DOHH2 (cell line): ENCODE data around the gene SF3A2.

Source experiments
- H3F3A ChIP-seq: fragments of 200-600 bp; sonication (generic), shearing (Covaris generic); 2 replicates; pipeline ENCODE4 v1.6.0; 2016; ENCODE audit warnings: antibody characterized with exemption, mild to moderate bottlenecking; ENCODE audit not compliant: control insufficient read depth, insufficient read depth
- H3K27ac ChIP-seq: fragments of 200-600 bp; sonication (generic); 2 replicates; pipeline ENCODE4 v1.5.1; 2014; ENCODE audit warnings: low read depth, mild to moderate bottlenecking, low read length, moderate library complexity
- H3K27me3 ChIP-seq: fragments of 200-600 bp; sonication (generic); 2 replicates; pipeline ENCODE4 v1.6.1; 2014; ENCODE audit warnings: mild to moderate bottlenecking, low read length, mixed read lengths; ENCODE audit not compliant: control insufficient read depth
- H3K36me3 ChIP-seq: fragments of 200-600 bp; sonication (generic); 2 replicates; pipeline ENCODE4 v1.6.1; 2014; ENCODE audit warnings: mild to moderate bottlenecking, low read length, moderate library complexity, mixed read lengths; ENCODE audit not compliant: control insufficient read depth
- H3K4me1 ChIP-seq: fragments of 200-600 bp; sonication (generic); 2 replicates; pipeline ENCODE4 v1.6.1; 2014; ENCODE audit warnings: mild to moderate bottlenecking, low read length, mixed read lengths; ENCODE audit not compliant: control insufficient read depth
- H3K4me2 ChIP-seq: fragments of 200-600 bp; sonication (generic); 2 replicates; pipeline ENCODE4 v1.6.0; 2014; ENCODE audit warnings: mild to moderate bottlenecking, low read length, moderate library complexity
- H3K4me3 ChIP-seq: fragments of 200-600 bp; sonication (generic); 2 replicates; pipeline ENCODE4 v1.5.1; 2014; ENCODE audit warnings: mild to moderate bottlenecking, low read length, mixed read lengths
- H3K79me2 ChIP-seq: fragments of 200-600 bp; sonication (generic); 2 replicates; pipeline ENCODE4 v1.6.1; 2014; ENCODE audit warnings: mild to moderate bottlenecking, low read length, mixed read lengths; ENCODE audit not compliant: control insufficient read depth
- H3K9me2 ChIP-seq: fragments of 200-600 bp; sonication (generic); replicated peaks from 2 replicates; pipeline ENCODE4 v1.6.1; 2014; ENCODE audit warnings: mild to moderate bottlenecking, low read length, mixed read lengths; ENCODE audit not compliant: control insufficient read depth
- H3K9me3 ChIP-seq: fragments of 200-600 bp; sonication (generic); 2 replicates; pipeline ENCODE4 v1.6.1; 2014; ENCODE audit warnings: antibody characterized with exemption, low read length, mixed read lengths; ENCODE audit not compliant: control insufficient read depth, insufficient read depth
- H4K20me1 ChIP-seq: fragments of 200-600 bp; sonication (generic); 2 replicates; pipeline ENCODE4 v1.6.0; 2014; ENCODE audit warnings: low read depth, mild to moderate bottlenecking, antibody characterized with exemption, low read length, moderate library complexity; ENCODE audit not compliant: control insufficient read depth, insufficient read depth
- EZH2phosphoT487 ChIP-seq: fragments of 200-600 bp; sonication (generic); IDR thresholded peaks from 2 replicates; pipeline ENCODE4 v1.6.1; 2017; ENCODE audit warnings: borderline replicate concordance, mild to moderate bottlenecking, antibody characterized with exemption, low read length, moderate library complexity, mixed read lengths
- TF ChIP-seq, protein P1 (sequence below): fragments of 200-600 bp; sonication (generic); IDR thresholded peaks from one replicate; pipeline ENCODE4 v1.5.1; 2014; ENCODE audit warnings: antibody characterized with exemption, mild to moderate bottlenecking, low read depth, low read length; ENCODE audit not compliant: poor library complexity, severe bottlenecking

The SF3A2 gene

DNA sequence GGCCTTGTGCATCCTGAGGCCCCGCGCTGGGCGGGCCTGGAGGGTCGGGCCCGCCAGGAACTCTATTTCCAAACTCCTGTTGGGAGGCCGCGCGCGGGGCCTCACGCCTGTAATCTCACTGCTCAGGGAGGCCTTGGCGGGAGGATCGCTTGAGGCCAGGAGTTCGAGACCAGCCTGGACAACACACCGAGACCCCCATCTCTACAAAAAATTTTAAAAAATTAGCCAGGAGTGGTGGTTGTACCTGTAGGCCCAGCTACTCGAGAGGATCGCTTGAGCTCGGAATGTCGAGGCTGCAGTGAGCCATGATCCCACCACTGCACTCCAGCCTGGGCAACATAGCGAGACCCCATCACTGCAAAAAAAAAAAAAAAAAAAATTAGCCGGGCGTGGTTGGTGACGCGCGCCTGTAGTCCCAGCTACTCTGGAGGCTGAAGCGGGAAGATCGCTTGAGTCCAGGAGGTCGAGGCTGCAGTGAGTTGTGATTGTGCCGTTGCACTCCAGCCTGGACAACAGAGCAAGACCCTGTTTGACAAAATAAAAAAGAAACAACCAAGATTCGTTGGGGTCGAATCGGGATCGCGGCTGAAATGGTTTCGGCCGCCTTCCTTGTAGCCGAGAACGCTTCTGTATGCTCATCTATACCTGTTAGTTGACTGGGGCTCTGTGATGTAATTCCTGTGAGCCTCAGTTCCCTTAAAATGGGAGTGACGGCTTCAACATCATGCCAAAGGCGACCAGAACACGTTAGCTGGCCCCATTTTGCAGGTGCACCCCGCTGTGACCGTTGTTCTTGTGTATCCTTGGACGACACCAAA is 636 bp downstream of the SF3A2 start:
- Histone ChIP-seq H4K20me1 (peaks cover 39% of the 10 kb centered on the region), H3K9me3 (no peaks in the 10 kb centered on the region), H3F3A (no peaks in the 10 kb centered on the region), H3K27ac (peak overlapping the region; percentile 77), H3K4me1 (peaks cover 63% of the 10 kb centered on the region), H3K36me3 (peaks cover 89% of the 10 kb centered on the region), H3K4me3 (peak overlapping the region; percentile 97), H3K4me2 (peak overlapping the region; percentile 88), H3K9me2 (no peaks in the 10 kb centered on the region), H3K27me3 (no peaks in the 10 kb centered on the region), H3K79me2 (peaks cover 95% of the 10 kb centered on the region)
- no peak for TF ChIP-seq EZH2phosphoT487
- TF ChIP-seq, protein P1, sequence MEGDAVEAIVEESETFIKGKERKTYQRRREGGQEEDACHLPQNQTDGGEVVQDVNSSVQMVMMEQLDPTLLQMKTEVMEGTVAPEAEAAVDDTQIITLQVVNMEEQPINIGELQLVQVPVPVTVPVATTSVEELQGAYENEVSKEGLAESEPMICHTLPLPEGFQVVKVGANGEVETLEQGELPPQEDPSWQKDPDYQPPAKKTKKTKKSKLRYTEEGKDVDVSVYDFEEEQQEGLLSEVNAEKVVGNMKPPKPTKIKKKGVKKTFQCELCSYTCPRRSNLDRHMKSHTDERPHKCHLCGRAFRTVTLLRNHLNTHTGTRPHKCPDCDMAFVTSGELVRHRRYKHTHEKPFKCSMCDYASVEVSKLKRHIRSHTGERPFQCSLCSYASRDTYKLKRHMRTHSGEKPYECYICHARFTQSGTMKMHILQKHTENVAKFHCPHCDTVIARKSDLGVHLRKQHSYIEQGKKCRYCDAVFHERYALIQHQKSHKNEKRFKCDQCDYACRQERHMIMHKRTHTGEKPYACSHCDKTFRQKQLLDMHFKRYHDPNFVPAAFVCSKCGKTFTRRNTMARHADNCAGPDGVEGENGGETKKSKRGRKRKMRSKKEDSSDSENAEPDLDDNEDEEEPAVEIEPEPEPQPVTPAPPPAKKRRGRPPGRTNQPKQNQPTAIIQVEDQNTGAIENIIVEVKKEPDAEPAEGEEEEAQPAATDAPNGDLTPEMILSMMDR, result no peak

DNA sequence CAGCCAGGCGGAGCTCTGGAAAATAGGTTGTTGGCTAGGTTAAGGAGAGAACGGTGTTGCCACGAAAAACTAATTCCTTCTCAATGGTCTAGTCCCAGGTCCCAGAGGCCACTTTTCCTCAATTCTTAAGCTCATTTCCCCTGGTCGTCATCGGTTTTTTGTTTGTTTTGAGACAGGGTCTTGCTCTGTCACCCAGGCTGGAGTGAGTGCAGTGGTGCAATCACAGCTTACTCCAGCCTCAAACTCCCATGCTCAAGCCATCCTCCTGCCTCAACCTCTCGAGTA is 1.2 kb downstream of the SF3A2 start:
- H3K27me3 ChIP-seq, result no peaks in the 10 kb centered on the region
- H3K4me2 ChIP-seq, result peak overlapping the region; percentile 88
- no peak for TF ChIP-seq EZH2phosphoT487
- TF ChIP-seq, protein P1, result no peak
- no peaks in the 10 kb centered on the region for H3F3A ChIP-seq
- H4K20me1 ChIP-seq, result peaks cover 39% of the 10 kb centered on the region
- peak overlapping the region; percentile 77; the same call in 1 of the 2 replicates for H3K27ac ChIP-seq
- H3K9me3 ChIP-seq, result no peaks in the 10 kb centered on the region
- H3K4me3 ChIP-seq, result peak overlapping the region; percentile 97
- no peaks in the 10 kb centered on the region for H3K9me2 ChIP-seq
- H3K4me1 ChIP-seq, result peaks cover 63% of the 10 kb centered on the region
- peaks cover 89% of the 10 kb centered on the region for H3K36me3 ChIP-seq
- peaks cover 95% of the 10 kb centered on the region for H3K79me2 ChIP-seq

DNA sequence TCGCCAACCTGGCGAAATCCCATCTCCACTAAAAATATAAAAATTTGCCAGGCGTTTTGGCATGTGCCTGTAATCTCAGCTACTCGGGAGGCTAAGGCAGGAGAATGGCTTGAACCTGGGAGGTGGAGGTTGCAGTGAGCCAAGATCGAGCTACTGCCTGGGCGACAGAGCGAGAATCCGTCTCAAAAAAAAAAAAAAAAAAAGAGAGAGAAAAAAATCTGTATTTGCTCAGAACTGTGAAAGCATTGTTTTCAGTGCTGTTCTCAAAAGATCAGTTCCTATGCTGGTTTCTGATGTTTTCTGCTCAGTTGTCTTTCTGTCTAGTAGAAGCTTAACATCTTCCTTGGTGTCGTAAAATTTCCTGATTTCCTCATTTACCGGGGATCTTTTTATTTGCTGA is 2.5 kb downstream of the SF3A2 start:
- Histone ChIP-seq H3K79me2 (peaks cover 95% of the 10 kb centered on the region), H3K9me2 (no peaks in the 10 kb centered on the region), H3K4me2 (peak overlapping the region; percentile 88), H3K9me3 (no peaks in the 10 kb centered on the region), H3K4me3 (peak overlapping the region; percentile 97), H3K4me1 (peaks cover 49% of the 10 kb centered on the region), H3K36me3 (peaks cover 89% of the 10 kb centered on the region), H3F3A (no peaks in the 10 kb centered on the region), H3K27ac (peak overlapping the region; percentile 23), H4K20me1 (peaks cover 44% of the 10 kb centered on the region), H3K27me3 (no peaks in the 10 kb centered on the region)
- TF ChIP-seq, protein P1, result no peak
- no peak for TF ChIP-seq EZH2phosphoT487
